ENCODE results near the gene TYRP1. TPM values are rescaled to one million over a fixed set of nuclear protein-coding genes. Genes with fewer than 3 reads are reported as not detected.

Gene TYRP1
- polyA plus RNA-seq, 1 of the 3 experiments (the other 2 are of a cell fraction): not detected

- no peak overlapping the region for H3K27ac ChIP-seq (ENCODE audit: low read depth in 2 of 2, low read length in 1 of 2)
Observed at GRCh38 chr9:12657998-12658397, 35.2 kb upstream of the TYRP1 start.

DNA sequence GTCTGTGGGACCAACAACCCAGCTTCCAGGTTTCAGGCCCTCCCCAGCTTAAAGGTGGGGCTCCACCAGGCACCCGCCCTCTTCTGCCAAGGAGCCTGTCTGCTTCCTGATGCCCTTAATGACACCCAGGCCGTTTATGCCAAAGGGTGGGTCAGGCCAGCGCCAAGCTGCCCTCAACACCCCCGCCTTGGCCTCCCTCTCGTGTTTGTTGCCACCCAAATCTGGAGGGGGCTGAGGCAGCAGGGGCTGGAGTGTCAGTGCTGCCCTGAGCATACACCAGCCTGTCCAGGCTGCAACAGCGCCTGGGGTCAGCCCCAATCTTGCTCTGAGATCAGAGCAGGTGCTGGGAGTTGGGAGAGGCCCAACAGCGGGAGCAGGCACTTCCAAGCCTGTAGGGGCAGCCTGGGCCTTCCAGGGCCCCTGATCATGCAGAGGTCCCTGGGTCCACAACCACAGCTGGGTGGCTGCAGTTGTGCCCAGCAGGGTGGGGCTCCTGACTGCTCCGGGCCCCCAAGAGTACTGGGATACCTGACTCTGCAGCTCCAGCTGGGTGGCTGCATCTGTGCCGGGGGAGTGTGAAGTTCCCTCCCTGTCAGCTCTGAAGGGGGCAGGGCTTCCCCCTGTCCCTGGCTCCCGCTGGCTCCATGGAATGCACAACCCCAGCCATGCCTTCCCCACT, 34.5 kb upstream of the TYRP1 start:
- H4K20me1 ChIP-seq (ENCODE audit: insufficient read depth): no peaks in the 10 kb centered on the region
- no peaks in the 10 kb centered on the region for H3K36me3 ChIP-seq (replicated peaks in 1 of 2; ENCODE audit: control insufficient read depth in 1 of 2, insufficient read depth in 2 of 2, low read length in 1 of 2)
- CTCF ChIA-PET: interaction anchor here (1.3 kb wide), 1 partner anchor 18 kb away, joined by 4 read pairs; no protein-coding TSS in a partner anchor
- no peaks in the 10 kb centered on the region for H3K79me2 ChIP-seq (ENCODE audit: insufficient read depth)
- no peaks in the 10 kb centered on the region for H3K27me3 ChIP-seq (ENCODE audit: insufficient read depth)
- H3K9me3 ChIP-seq: no peaks in the 10 kb centered on the region
- DNase-seq: no peak
- H3K9ac ChIP-seq: no peak overlapping the region
- 38% methylated on average over 4 of the region's 10 CpGs for WGBS (ENCODE audit: low lambda C conversion rate)
- H3K4me2 ChIP-seq: no peak overlapping the region
- no peak overlapping the region for H3K4me3 ChIP-seq (ENCODE audit: low read depth in 2 of 2, low read length in 1 of 2)
- POLR2A ChIA-PET: interaction anchor here (0.5 kb wide), 1 partner anchor 44 kb away, joined by 3 read pairs; no protein-coding TSS in a partner anchor
- H3K9me2 ChIP-seq: no peaks in the 10 kb centered on the region
- H3K4me1 ChIP-seq (ENCODE audit: control insufficient read depth in 1 of 2, insufficient read depth in 2 of 2, low read depth in 1 of 2, low read length in 1 of 2): peaks cover 0 to 7% of the 10 kb centered on the region in 2 experiments; a peak in 1 of 4 replicates
- no peak overlapping the region for H2AFZ ChIP-seq (ENCODE audit: low read depth)
- no peak overlapping the region for H3K27ac ChIP-seq (ENCODE audit: low read depth in 2 of 2, low read length in 1 of 2)
- no peaks in the 10 kb centered on the region for H3F3A ChIP-seq (replicated peaks; ENCODE audit: insufficient read depth)
- TF ChIP-seq YY1 (IDR thresholded peaks at IDR 0.05; ENCODE audit: low read depth): no peak
- no peak for TF ChIP-seq RFX5 (IDR thresholded peaks at IDR 0.05; ENCODE audit: low read length)
- no peak for TF ChIP-seq CHD2 (IDR thresholded peaks at IDR 0.05; ENCODE audit: low read length, partially characterized antibody)
- no peak for TF ChIP-seq SMC3 (IDR thresholded peaks at IDR 0.05; ENCODE audit: low read depth, low read length)
- TF ChIP-seq REST (IDR thresholded peaks at IDR 0.05; ENCODE audit: low read depth, low read length): no peak
- no peak for TF ChIP-seq EP300 (IDR thresholded peaks at IDR 0.05; ENCODE audit: borderline replicate concordance in 1 of 2, low read depth in 1 of 2, low read length in 1 of 2)
- no peak for TF ChIP-seq RCOR1 (IDR thresholded peaks at IDR 0.05; ENCODE audit: low read length)
- TF ChIP-seq, protein P1, sequence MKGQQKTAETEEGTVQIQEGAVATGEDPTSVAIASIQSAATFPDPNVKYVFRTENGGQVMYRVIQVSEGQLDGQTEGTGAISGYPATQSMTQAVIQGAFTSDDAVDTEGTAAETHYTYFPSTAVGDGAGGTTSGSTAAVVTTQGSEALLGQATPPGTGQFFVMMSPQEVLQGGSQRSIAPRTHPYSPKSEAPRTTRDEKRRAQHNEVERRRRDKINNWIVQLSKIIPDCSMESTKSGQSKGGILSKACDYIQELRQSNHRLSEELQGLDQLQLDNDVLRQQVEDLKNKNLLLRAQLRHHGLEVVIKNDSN (IDR thresholded peaks at IDR 0.05; ENCODE audit: borderline replicate concordance, low read depth): no peak
- no peak for TF ChIP-seq FOSL2 (IDR thresholded peaks at IDR 0.05; ENCODE audit: borderline replicate concordance, low read depth)
- TF ChIP-seq JUND (IDR thresholded peaks at IDR 0.05): no peak
- no peak for TF ChIP-seq ELF1 (IDR thresholded peaks at IDR 0.05)
- no peak for TF ChIP-seq RAD21 (IDR thresholded peaks at IDR 0.05; ENCODE audit: low read length)

More at GRCh38 chr9:12657998-12658397, 35.2 kb upstream of the TYRP1 start:
- no peak overlapping the region for H3K9ac ChIP-seq
- no peaks in the 10 kb centered on the region for H4K20me1 ChIP-seq (ENCODE audit: insufficient read depth)
- no peak for TF ChIP-seq TAF1 (IDR thresholded peaks at IDR 0.05; ENCODE audit: borderline replicate concordance, low read depth, low read length)
- no peak for TF ChIP-seq NRF1 (IDR thresholded peaks at IDR 0.05; ENCODE audit: low read depth, low read length)
- TF ChIP-seq SIN3A (IDR thresholded peaks at IDR 0.05; ENCODE audit: borderline replicate concordance, low read depth, low read length): no peak
- TF ChIP-seq MAX (IDR thresholded peaks at IDR 0.05; ENCODE audit: low read depth): no peak
- TF ChIP-seq, protein P1 (IDR thresholded peaks at IDR 0.05; ENCODE audit: borderline replicate concordance, low read depth): no peak
- TF ChIP-seq SMC3 (IDR thresholded peaks at IDR 0.05; ENCODE audit: low read depth, low read length): no peak
- TF ChIP-seq RXRA (IDR thresholded peaks at IDR 0.05; ENCODE audit: borderline replicate concordance, low read depth): no peak
- TF ChIP-seq USF2 (IDR thresholded peaks at IDR 0.05; ENCODE audit: borderline replicate concordance, low read depth, low read length): no peak
- no peak for TF ChIP-seq EP300 (IDR thresholded peaks at IDR 0.05; ENCODE audit: borderline replicate concordance in 1 of 2, low read depth in 1 of 2, low read length in 1 of 2)
- no peak for TF ChIP-seq CHD2 (IDR thresholded peaks at IDR 0.05; ENCODE audit: low read length, partially characterized antibody)
- no peak for TF ChIP-seq POLR2AphosphoS5 (IDR thresholded peaks at IDR 0.05; ENCODE audit: low read depth, low read length)
- no peak for TF ChIP-seq JUND (IDR thresholded peaks at IDR 0.05)
- TF ChIP-seq TCF12 (IDR thresholded peaks at IDR 0.05): no peak
- TF ChIP-seq FOXM1 (IDR thresholded peaks at IDR 0.05; ENCODE audit: low read depth): no peak
- no peak for TF ChIP-seq MXI1 (IDR thresholded peaks at IDR 0.05; ENCODE audit: low read depth, low read length)
- no peak for TF ChIP-seq ELF1 (IDR thresholded peaks at IDR 0.05)
- no peaks in the 10 kb centered on the region for H3K36me3 ChIP-seq (replicated peaks in 1 of 2; ENCODE audit: control insufficient read depth in 1 of 2, insufficient read depth in 2 of 2, low read length in 1 of 2)
- H3F3A ChIP-seq (replicated peaks; ENCODE audit: insufficient read depth): no peaks in the 10 kb centered on the region
- WGBS (ENCODE audit: low lambda C conversion rate): 30% methylated on average over 2 of the region's 4 CpGs
- POLR2A ChIA-PET: no interaction called here
- no peak overlapping the region for H3K4me2 ChIP-seq
- DNase-seq: no peak
- no peaks in the 10 kb centered on the region for H3K9me3 ChIP-seq
- H3K79me2 ChIP-seq (ENCODE audit: insufficient read depth): no peaks in the 10 kb centered on the region
- H2AFZ ChIP-seq (ENCODE audit: low read depth): no peak overlapping the region
- H3K27me3 ChIP-seq (ENCODE audit: insufficient read depth): no peaks in the 10 kb centered on the region
- peaks cover 0 to 7% of the 10 kb centered on the region in 2 experiments; a peak in 1 of 4 replicates for H3K4me1 ChIP-seq (ENCODE audit: control insufficient read depth in 1 of 2, insufficient read depth in 2 of 2, low read depth in 1 of 2, low read length in 1 of 2)
- H3K4me3 ChIP-seq (ENCODE audit: low read depth in 2 of 2, low read length in 1 of 2): no peak overlapping the region; a peak in 1 of 4 replicates
- H3K9me2 ChIP-seq: no peaks in the 10 kb centered on the region
- CTCF ChIA-PET: interaction anchor here (1.3 kb wide), 1 partner anchor 17 kb away, joined by 4 read pairs; no protein-coding TSS in a partner anchor
